Trophoblast cell (in vitro differentiated cells and primary cell): ENCODE measurements around the gene PRRG2.

Experiments
- DNase-seq, 2 donors: peaks; one replicate each; pipeline ENCODE4 v3.0.0-alpha.2; 2016
- H2AFZ ChIP-seq: 2 replicates; pipeline ENCODE4 v1.6.1; 2013; ENCODE audit warnings: low read length, moderate library complexity, mild to moderate bottlenecking; ENCODE audit not compliant: insufficient read depth, poor library complexity
- H2AK5ac ChIP-seq: 2 replicates; pipeline ENCODE4 v1.6.1; 2013; ENCODE audit warnings: mild to moderate bottlenecking, low read length
- H2BK120ac ChIP-seq: 2 replicates; pipeline ENCODE4 v1.6.1; 2013; ENCODE audit warnings: low read length, mild to moderate bottlenecking, moderate library complexity; ENCODE audit not compliant: insufficient read depth, poor library complexity
- H2BK12ac ChIP-seq: 2 replicates; pipeline ENCODE4 v1.6.1; 2013; ENCODE audit warnings: mild to moderate bottlenecking, low read length, moderate library complexity
- H2BK5ac ChIP-seq: 2 replicates; pipeline ENCODE4 v1.6.1; 2013; ENCODE audit warnings: low read length, low read depth, moderate library complexity, mild to moderate bottlenecking; ENCODE audit not compliant: poor library complexity
- H3K14ac ChIP-seq: 2 replicates; pipeline ENCODE4 v1.6.1; 2013; ENCODE audit warnings: mild to moderate bottlenecking, low read length
- H3K18ac ChIP-seq: 2 replicates; pipeline ENCODE4 v1.6.1; 2013; ENCODE audit warnings: mild to moderate bottlenecking, low read length
- H3K23ac ChIP-seq: 2 replicates; pipeline ENCODE4 v1.6.1; 2013; ENCODE audit warnings: low read length
- H3K27ac ChIP-seq: 2 replicates; pipeline ENCODE4 v1.5.1; 2013; ENCODE audit warnings: low read depth, mild to moderate bottlenecking, inconsistent platforms, low read length, moderate library complexity
- H3K27me3 ChIP-seq: 2 replicates; pipeline ENCODE4 v1.6.1; 2013; ENCODE audit warnings: inconsistent platforms, mild to moderate bottlenecking, low read length, moderate library complexity; ENCODE audit not compliant: insufficient read depth
- H3K36me3 ChIP-seq, 2 experiments: 1 replicate in 1 of 2; 2 replicates in 1 of 2; pipeline ENCODE4 v1.6.1; 2013; ENCODE audit warnings: low read length in 2 of 2, mild to moderate bottlenecking in 2 of 2, moderate library complexity in 1 of 2; ENCODE audit not compliant: insufficient read depth in 2 of 2, control insufficient read depth in 1 of 2
- H3K4ac ChIP-seq: 2 replicates; pipeline ENCODE4 v1.6.1; 2013; ENCODE audit warnings: low read depth, mild to moderate bottlenecking, low read length, moderate library complexity
- H3K4me1 ChIP-seq, 2 experiments: 1 replicate in 1 of 2; 2 replicates in 1 of 2; pipeline ENCODE4 v1.6.1; 2013; ENCODE audit warnings: low read length in 2 of 2, mild to moderate bottlenecking in 2 of 2, moderate library complexity in 1 of 2; ENCODE audit not compliant: insufficient read depth in 2 of 2, control insufficient read depth in 1 of 2
- H3K4me2 ChIP-seq: 2 replicates; pipeline ENCODE4 v1.6.1; 2013; ENCODE audit warnings: inconsistent platforms, mild to moderate bottlenecking, low read length, moderate library complexity
- H3K4me3 ChIP-seq: 2 replicates; pipeline ENCODE4 v1.5.1; 2013; ENCODE audit warnings: mild to moderate bottlenecking, low read depth, low read length, inconsistent platforms
- H3K79me1 ChIP-seq: one replicate; pipeline ENCODE4 v1.6.1; 2013; ENCODE audit warnings: low read length
- H3K79me2 ChIP-seq: 2 replicates; pipeline ENCODE4 v1.6.1; 2013; ENCODE audit warnings: low read length, mild to moderate bottlenecking; ENCODE audit not compliant: control insufficient read depth, insufficient read depth, poor library complexity
- H3K9ac ChIP-seq: 2 replicates; pipeline ENCODE4 v1.6.1; 2013; ENCODE audit warnings: mild to moderate bottlenecking, low read length
- H3K9me3 ChIP-seq: 2 replicates; pipeline ENCODE4 v1.6.1; 2013; ENCODE audit warnings: low read depth, mild to moderate bottlenecking, control low read depth, inconsistent platforms, low read length; ENCODE audit not compliant: insufficient read depth
- H4K12ac ChIP-seq: 2 replicates; pipeline ENCODE4 v1.6.1; 2013; ENCODE audit warnings: low read depth, mild to moderate bottlenecking, low read length, moderate library complexity
- H4K8ac ChIP-seq: 2 replicates; pipeline ENCODE4 v1.6.1; 2013; ENCODE audit warnings: low read depth, mild to moderate bottlenecking, low read length, moderate library complexity
- H4K91ac ChIP-seq: one replicate; pipeline ENCODE4 v1.6.1; 2013; ENCODE audit warnings: low read depth, mild to moderate bottlenecking, low read length, moderate library complexity
- WGBS: extraction: QIAGEN DNeasy Blood & Tissue Kit; methylation state at CpG from one replicate; pipeline ENCODE4 v1.1.7; 2013; ENCODE audit warnings: missing lambda C conversion rate; ENCODE audit not compliant: insufficient read length, insufficient coverage; ENCODE audit errors: extremely low coverage; 5-methylcytosine and 5-hydroxymethylcytosine counted together

Gene PRRG2

GRCh38 chr19:49592486-49593232 is 11.5 kb downstream of the PRRG2 start:
- Histone ChIP-seq H4K91ac (peak overlapping the region; percentile 8), H3K18ac (peak overlapping the region; percentile 4), H3K79me1 (peaks cover 20% of the 10 kb centered on the region), H3K4ac (peak overlapping the region; percentile 24), H3K14ac (peak overlapping the region; percentile 10), H3K36me3 (peaks cover 33 to 37% of the 10 kb centered on the region in 2 experiments), H3K27ac (peak overlapping the region; percentile 84), H3K4me2 (peak overlapping the region; percentile 93), H2BK12ac (no peak overlapping the region), H3K23ac (no peak overlapping the region), H4K12ac (no peak overlapping the region), H4K8ac (no peak overlapping the region), H3K4me3 (peak overlapping the region; percentile 84), H2AK5ac (no peak overlapping the region), H2BK5ac (no peak overlapping the region), H3K79me2 (peaks cover 14% of the 10 kb centered on the region), H3K9ac (peak overlapping the region; percentile 56), H2BK120ac (no peak overlapping the region), H3K4me1 (peaks cover 5 to 7% of the 10 kb centered on the region in 2 experiments), H3K27me3 (no peaks in the 10 kb centered on the region), H3K9me3 (no peaks in the 10 kb centered on the region), H2AFZ (no peak overlapping the region)
- no CpG with 5 or more reads among the region's 28 CpGs for WGBS
- peak in 1 of 2 donors; percentile 31 for DNase-seq

GRCh38 chr19:49593233-49594113 is 12.4 kb downstream of the PRRG2 start:
- peak; percentile 83 to 88 for DNase-seq
- Histone ChIP-seq H3K79me1 (peaks cover 20% of the 10 kb centered on the region), H2AK5ac (no peak overlapping the region), H4K8ac (no peak overlapping the region), H3K27me3 (no peaks in the 10 kb centered on the region), H3K4me3 (peak overlapping the region; percentile 84), H3K4me1 (peaks cover 5 to 7% of the 10 kb centered on the region in 2 experiments), H2BK12ac (no peak overlapping the region), H2BK5ac (no peak overlapping the region), H3K9me3 (no peaks in the 10 kb centered on the region), H3K14ac (no peak overlapping the region), H2BK120ac (no peak overlapping the region), H3K27ac (peak overlapping the region; percentile 44), H3K79me2 (peaks cover 14% of the 10 kb centered on the region), H3K4ac (no peak overlapping the region), H4K12ac (no peak overlapping the region), H2AFZ (no peak overlapping the region), H3K18ac (no peak overlapping the region), H4K91ac (peak overlapping the region; percentile 8), H3K23ac (no peak overlapping the region), H3K36me3 (peaks cover 39 to 41% of the 10 kb centered on the region in 2 experiments), H3K4me2 (peak overlapping the region; percentile 93), H3K9ac (no peak overlapping the region)
- WGBS, result no CpG with 5 or more reads among the region's 27 CpGs

GRCh38 chr19:49594157-49594992 is 13.3 kb downstream of the PRRG2 start:
- no peak overlapping the region for H3K27ac ChIP-seq
- H2BK120ac ChIP-seq, result no peak overlapping the region
- no peak overlapping the region for H2AFZ ChIP-seq
- H3K4me1 ChIP-seq, result peaks cover 5 to 6% of the 10 kb centered on the region in 2 experiments
- no peak overlapping the region for H4K12ac ChIP-seq
- H3K4me3 ChIP-seq, result no peak overlapping the region
- WGBS, result no CpG with 5 or more reads among the region's 35 CpGs
- H3K79me2 ChIP-seq, result peaks cover 14% of the 10 kb centered on the region
- no peak overlapping the region for H4K91ac ChIP-seq
- H3K14ac ChIP-seq, result no peak overlapping the region
- H3K79me1 ChIP-seq, result peaks cover 20% of the 10 kb centered on the region
- no peak overlapping the region for H3K4me2 ChIP-seq
- no peak overlapping the region for H3K18ac ChIP-seq
- no peak overlapping the region for H2BK5ac ChIP-seq
- H2AK5ac ChIP-seq, result no peak overlapping the region
- no peak for DNase-seq
- H3K9me3 ChIP-seq, result no peaks in the 10 kb centered on the region
- no peaks in the 10 kb centered on the region for H3K27me3 ChIP-seq
- H4K8ac ChIP-seq, result no peak overlapping the region
- no peak overlapping the region for H2BK12ac ChIP-seq
- no peak overlapping the region for H3K9ac ChIP-seq
- peak overlapping the region; percentile 4 for H3K4ac ChIP-seq
- no peak overlapping the region for H3K23ac ChIP-seq
- peaks cover 48 to 50% of the 10 kb centered on the region in 2 experiments for H3K36me3 ChIP-seq
